ENCODE results near the gene DMRTB1.

The DMRTB1 gene

DNA sequence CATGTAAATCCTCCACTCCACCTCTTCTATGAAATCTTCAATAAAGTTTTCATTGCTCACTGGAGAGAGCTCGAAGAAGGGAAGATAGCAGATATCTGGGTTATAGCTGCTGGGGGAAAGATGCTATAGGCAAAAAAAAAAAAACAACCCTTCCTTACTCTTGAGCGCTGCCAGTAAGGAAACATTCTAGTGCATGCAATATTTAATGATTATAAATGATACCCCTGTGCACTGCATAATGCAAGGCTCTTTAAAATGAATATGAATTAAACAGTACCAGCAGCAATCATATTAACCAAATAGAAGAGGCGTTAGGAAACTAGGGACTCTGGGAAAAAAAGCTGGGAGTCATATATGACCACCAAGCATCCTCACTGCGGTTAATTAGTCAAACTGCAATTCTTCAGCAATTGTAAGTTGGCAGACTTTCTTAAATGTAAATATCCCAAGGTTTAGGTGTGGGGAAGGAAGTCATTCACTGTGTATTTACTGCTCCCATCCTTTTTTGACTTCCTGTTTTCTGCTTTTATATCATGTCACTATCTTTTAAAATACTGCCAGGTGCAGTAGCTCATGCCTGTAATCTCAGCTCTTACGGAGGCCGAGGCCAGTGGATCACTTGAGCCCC lies 3.7 kb upstream of the DMRTB1 start:
- DNase-seq (ENCODE audit: extremely low read depth, insufficient read length) = no peak
- Histone ChIP-seq H3K4me3 (replicated peaks; ENCODE audit: low read depth, low read length) (no peak overlapping the region), H3K36me3 (ENCODE audit: control insufficient read depth, insufficient read depth, low read length) (no peaks in the 10 kb centered on the region), H3K27me3 (replicated peaks; ENCODE audit: control insufficient read depth, insufficient read depth, low read length) (no peaks in the 10 kb centered on the region; the same call in 1 of the 2 replicates)
- TF ChIP-seq, protein P1, sequence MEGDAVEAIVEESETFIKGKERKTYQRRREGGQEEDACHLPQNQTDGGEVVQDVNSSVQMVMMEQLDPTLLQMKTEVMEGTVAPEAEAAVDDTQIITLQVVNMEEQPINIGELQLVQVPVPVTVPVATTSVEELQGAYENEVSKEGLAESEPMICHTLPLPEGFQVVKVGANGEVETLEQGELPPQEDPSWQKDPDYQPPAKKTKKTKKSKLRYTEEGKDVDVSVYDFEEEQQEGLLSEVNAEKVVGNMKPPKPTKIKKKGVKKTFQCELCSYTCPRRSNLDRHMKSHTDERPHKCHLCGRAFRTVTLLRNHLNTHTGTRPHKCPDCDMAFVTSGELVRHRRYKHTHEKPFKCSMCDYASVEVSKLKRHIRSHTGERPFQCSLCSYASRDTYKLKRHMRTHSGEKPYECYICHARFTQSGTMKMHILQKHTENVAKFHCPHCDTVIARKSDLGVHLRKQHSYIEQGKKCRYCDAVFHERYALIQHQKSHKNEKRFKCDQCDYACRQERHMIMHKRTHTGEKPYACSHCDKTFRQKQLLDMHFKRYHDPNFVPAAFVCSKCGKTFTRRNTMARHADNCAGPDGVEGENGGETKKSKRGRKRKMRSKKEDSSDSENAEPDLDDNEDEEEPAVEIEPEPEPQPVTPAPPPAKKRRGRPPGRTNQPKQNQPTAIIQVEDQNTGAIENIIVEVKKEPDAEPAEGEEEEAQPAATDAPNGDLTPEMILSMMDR (IDR thresholded peaks at IDR 0.05; ENCODE audit: insufficient read depth, low read length, poor library complexity, severe bottlenecking) = no peak

DNA sequence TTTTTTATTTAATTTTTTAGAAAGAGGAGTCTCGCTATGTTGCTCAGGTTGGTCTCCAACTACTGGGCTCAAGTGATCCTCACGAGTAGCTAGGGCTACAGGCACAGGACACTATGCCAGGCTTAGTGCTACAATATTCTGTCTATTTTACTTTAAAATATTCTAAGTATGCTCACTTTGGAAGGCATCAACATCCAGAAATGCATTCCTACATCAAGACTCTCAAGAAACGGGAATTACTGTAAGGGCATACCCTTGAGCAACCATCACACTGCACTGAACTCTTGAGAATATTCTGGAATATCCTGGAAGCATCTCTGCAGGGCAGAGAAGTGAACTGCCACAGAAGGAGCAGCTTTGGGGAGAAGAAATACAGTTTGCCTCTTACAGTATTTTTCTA lies 565 bp upstream of the DMRTB1 start:
- H3K36me3 ChIP-seq (ENCODE audit: control insufficient read depth, insufficient read depth, low read length) = no peaks in the 10 kb centered on the region
- H3K4me3 ChIP-seq (replicated peaks; ENCODE audit: low read depth, low read length) = no peak overlapping the region
- no peak for DNase-seq (ENCODE audit: extremely low read depth, insufficient read length)
- TF ChIP-seq, protein P1 (IDR thresholded peaks at IDR 0.05; ENCODE audit: insufficient read depth, low read length, poor library complexity, severe bottlenecking) = no peak
- H3K27me3 ChIP-seq (replicated peaks; ENCODE audit: control insufficient read depth, insufficient read depth, low read length) = no peaks in the 10 kb centered on the region; the same call in 1 of the 2 replicates

DNA sequence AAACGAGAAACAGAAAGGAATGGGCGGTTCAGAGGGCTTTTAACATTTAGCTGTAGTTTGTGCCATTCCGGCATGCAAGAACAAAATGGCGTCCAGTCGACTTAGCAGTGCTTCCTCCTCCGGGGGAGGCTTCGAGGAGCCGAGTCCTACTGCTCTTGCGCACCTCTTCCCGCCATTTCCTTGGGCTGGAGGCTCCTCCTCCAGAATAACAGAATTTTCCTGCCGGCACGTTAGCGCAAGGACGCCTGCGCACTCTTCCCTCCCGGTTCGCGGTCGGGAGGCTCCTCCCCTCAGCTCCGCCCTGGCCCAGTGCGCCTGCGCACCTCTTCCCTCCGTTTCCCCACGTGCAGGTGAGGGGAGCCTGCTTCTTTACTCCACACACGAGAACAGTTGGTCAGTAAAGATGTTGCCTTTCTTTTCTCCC lies 1.0 kb downstream of the DMRTB1 start:
- no peak for DNase-seq (ENCODE audit: extremely low read depth, insufficient read length)
- TF ChIP-seq, protein P1 (IDR thresholded peaks at IDR 0.05; ENCODE audit: insufficient read depth, low read length, poor library complexity, severe bottlenecking) = no peak
- H3K27me3 ChIP-seq (replicated peaks; ENCODE audit: control insufficient read depth, insufficient read depth, low read length) = no peaks in the 10 kb centered on the region
- no peak overlapping the region for H3K4me3 ChIP-seq (replicated peaks; ENCODE audit: low read depth, low read length)
- no peaks in the 10 kb centered on the region for H3K36me3 ChIP-seq (ENCODE audit: control insufficient read depth, insufficient read depth, low read length)

DNA sequence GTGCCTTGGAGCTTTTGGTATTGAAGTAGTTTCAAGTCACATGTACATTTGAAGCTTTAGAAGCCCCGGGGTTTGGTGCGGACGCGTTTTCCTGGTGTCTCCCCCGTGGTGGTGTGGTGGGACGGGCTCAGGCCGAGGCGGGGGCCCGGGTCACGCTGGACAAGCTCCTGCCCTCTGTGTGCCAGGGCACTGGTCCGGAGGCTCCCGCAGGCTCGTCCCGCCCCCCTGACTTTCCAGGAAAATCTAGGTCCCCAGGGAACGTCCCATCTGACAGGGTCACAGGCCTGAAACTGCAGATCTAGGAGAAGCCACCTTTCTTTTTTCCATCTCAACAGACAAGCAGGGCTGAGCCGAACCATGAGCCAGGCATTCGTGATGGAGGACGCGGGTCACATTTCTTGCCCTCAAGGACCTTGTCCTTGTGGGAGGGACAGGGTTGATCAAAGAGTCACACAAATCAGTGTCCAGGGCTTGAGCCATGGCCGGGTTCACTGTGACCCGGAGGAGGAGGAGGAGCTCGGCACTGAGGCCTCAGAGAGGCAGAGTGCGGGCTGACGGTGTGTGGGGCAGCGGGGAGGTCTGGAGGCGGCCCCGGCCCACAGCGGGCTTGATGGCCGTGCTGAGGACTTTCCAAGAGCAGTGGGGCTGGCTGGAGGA lies 1.6 kb downstream of the DMRTB1 start:
- Histone ChIP-seq H3K36me3 (ENCODE audit: control insufficient read depth, insufficient read depth, low read length) (no peaks in the 10 kb centered on the region), H3K27me3 (replicated peaks; ENCODE audit: control insufficient read depth, insufficient read depth, low read length) (no peaks in the 10 kb centered on the region), H3K4me3 (replicated peaks; ENCODE audit: low read depth, low read length) (no peak overlapping the region)
- TF ChIP-seq, protein P1 (IDR thresholded peaks at IDR 0.05; ENCODE audit: insufficient read depth, low read length, poor library complexity, severe bottlenecking) = no peak
- DNase-seq (ENCODE audit: extremely low read depth, insufficient read length) = no peak

DNA sequence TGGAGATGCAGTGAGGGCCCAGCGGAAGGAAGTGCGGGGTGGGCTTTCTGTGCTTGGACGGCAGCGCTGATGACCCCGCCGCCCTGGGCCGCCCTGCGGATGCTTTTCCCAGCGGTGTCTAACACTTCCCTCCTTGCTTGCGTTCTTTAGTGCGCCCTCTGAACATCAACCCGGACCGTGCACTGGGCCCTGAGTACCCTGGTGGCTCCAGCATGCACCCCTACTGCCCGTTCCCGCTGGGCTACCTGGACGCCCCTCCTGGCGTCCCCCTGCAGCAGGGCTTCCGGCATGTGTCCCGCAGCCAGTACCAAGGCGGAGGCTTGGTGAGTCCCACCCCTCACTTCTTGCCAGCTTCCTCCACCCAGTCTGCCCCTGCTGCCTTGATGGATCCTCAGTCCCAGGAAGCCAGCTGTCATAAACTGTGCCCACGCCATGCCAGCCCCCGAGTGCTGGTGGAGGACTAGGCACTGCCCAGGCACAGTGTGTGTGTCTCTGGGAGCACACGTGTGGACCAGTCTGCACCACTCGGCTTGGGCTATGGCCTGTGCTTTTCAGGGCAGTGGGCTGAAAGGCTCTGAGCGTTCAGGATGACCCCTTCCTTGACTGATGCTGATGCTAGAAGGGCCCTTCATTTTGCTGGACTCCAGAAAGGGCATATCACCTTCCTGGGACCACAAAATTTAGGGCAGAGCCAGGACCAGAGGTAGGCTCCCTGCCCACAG lies 2.3 kb downstream of the DMRTB1 start:
- TF ChIP-seq, protein P1 (IDR thresholded peaks at IDR 0.05; ENCODE audit: insufficient read depth, low read length, poor library complexity, severe bottlenecking) = no peak
- no peaks in the 10 kb centered on the region for H3K27me3 ChIP-seq (replicated peaks; ENCODE audit: control insufficient read depth, insufficient read depth, low read length)
- H3K4me3 ChIP-seq (replicated peaks; ENCODE audit: low read depth, low read length) = no peak overlapping the region
- no peak for DNase-seq (ENCODE audit: extremely low read depth, insufficient read length)
- H3K36me3 ChIP-seq (ENCODE audit: control insufficient read depth, insufficient read depth, low read length) = no peaks in the 10 kb centered on the region
